ENCODE measurements around the gene SEC23A.
A peak's percentile ranks its signal among the peaks of the same experiment; 100 is the strongest.

Gene SEC23A

GRCh38 chr14:39114073-39114838 lies 11.2 kb upstream of the SEC23A start, which contains the start of gene GEMIN2 (continued):
- TF ChIP-seq ZBTB10 (tag by site-specific recombination; IDR thresholded peaks at IDR 0.05) = no peak
- TF ChIP-seq ZNF660 (tag by site-specific recombination; IDR thresholded peaks at IDR 0.05) = 0 out of 2 replicates have a peak, but pooled peaks have one; percentile 33
- peak; percentile 96 for TF ChIP-seq ZBTB11 (tag by site-specific recombination; conservative IDR thresholded peaks at IDR 0.05; ENCODE audit: low read depth)
- no peak for TF ChIP-seq ZSCAN18 (tag by site-specific recombination; IDR thresholded peaks at IDR 0.05)
- TF ChIP-seq, protein P1, sequence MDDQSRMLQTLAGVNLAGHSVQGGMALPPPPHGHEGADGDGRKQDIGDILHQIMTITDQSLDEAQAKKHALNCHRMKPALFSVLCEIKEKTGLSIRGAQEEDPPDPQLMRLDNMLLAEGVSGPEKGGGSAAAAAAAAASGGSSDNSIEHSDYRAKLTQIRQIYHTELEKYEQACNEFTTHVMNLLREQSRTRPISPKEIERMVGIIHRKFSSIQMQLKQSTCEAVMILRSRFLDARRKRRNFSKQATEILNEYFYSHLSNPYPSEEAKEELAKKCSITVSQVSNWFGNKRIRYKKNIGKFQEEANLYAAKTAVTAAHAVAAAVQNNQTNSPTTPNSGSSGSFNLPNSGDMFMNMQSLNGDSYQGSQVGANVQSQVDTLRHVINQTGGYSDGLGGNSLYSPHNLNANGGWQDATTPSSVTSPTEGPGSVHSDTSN (CRISPR knock-in tag; IDR thresholded peaks at IDR 0.05) = 0 out of 2 replicates have a peak, but pooled peaks have one; percentile 33
- 0 out of 2 replicates have a peak, but pooled peaks have one; percentile 66 for TF ChIP-seq ZNF610 (tag by site-specific recombination; IDR thresholded peaks at IDR 0.05; ENCODE audit: borderline replicate concordance)
- TF ChIP-seq GFI1B (tag by site-specific recombination; IDR thresholded peaks at IDR 0.05) = no peak
- TF ChIP-seq, protein P2, sequence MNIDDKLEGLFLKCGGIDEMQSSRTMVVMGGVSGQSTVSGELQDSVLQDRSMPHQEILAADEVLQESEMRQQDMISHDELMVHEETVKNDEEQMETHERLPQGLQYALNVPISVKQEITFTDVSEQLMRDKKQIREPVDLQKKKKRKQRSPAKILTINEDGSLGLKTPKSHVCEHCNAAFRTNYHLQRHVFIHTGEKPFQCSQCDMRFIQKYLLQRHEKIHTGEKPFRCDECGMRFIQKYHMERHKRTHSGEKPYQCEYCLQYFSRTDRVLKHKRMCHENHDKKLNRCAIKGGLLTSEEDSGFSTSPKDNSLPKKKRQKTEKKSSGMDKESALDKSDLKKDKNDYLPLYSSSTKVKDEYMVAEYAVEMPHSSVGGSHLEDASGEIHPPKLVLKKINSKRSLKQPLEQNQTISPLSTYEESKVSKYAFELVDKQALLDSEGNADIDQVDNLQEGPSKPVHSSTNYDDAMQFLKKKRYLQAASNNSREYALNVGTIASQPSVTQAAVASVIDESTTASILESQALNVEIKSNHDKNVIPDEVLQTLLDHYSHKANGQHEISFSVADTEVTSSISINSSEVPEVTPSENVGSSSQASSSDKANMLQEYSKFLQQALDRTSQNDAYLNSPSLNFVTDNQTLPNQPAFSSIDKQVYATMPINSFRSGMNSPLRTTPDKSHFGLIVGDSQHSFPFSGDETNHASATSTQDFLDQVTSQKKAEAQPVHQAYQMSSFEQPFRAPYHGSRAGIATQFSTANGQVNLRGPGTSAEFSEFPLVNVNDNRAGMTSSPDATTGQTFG (tag by site-specific recombination; IDR thresholded peaks at IDR 0.05; ENCODE audit: borderline replicate concordance) = no peak
- TF ChIP-seq, protein P3, sequence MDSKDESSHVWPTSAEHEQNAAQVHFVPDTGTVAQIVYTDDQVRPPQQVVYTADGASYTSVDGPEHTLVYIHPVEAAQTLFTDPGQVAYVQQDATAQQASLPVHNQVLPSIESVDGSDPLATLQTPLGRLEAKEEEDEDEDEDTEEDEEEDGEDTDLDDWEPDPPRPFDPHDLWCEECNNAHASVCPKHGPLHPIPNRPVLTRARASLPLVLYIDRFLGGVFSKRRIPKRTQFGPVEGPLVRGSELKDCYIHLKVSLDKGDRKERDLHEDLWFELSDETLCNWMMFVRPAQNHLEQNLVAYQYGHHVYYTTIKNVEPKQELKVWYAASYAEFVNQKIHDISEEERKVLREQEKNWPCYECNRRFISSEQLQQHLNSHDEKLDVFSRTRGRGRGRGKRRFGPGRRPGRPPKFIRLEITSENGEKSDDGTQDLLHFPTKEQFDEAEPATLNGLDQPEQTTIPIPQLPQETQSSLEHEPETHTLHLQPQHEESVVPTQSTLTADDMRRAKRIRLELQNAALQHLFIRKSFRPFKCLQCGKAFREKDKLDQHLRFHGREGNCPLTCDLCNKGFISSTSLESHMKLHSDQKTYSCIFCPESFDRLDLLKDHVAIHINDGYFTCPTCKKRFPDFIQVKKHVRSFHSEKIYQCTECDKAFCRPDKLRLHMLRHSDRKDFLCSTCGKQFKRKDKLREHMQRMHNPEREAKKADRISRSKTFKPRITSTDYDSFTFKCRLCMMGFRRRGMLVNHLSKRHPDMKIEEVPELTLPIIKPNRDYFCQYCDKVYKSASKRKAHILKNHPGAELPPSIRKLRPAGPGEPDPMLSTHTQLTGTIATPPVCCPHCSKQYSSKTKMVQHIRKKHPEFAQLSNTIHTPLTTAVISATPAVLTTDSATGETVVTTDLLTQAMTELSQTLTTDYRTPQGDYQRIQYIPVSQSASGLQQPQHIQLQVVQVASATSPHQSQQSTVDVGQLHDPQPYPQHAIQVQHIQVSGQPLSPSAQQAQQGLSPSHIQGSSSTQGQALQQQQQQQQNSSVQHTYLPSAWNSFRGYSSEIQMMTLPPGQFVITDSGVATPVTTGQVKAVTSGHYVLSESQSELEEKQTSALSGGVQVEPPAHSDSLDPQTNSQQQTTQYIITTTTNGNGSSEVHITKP (tag by site-specific recombination; IDR thresholded peaks at IDR 0.05) = peak; percentile 80
- 0 out of 2 replicates have a peak, but pooled peaks have one; percentile 51 for TF ChIP-seq TRIM28 (IDR thresholded peaks at IDR 0.05; ENCODE audit: borderline replicate concordance, low read length)

Data from HEK293 (cell line).